Neural progenitor cell (in vitro differentiated cells): ENCODE data around the gene MEMO1.

Experiments
- EZH2 ChIP-seq: fragments of 200-600 bp; sonication (generic); IDR thresholded peaks from 2 replicates; pipeline ENCODE4 v1.6.1; 2017; ENCODE audit warnings: antibody characterized with exemption, mild to moderate bottlenecking, moderate library complexity
- TF ChIP-seq, protein P1 (sequence below): fragments of 200-600 bp; sonication (generic); IDR thresholded peaks from 2 replicates; pipeline ENCODE4 v1.5.1; 2017; ENCODE audit warnings: antibody characterized with exemption, mild to moderate bottlenecking

GRCh38 chr2:31983762-31984467 is 26.9 kb downstream of the MEMO1 start:
- TF ChIP-seq, protein P1, sequence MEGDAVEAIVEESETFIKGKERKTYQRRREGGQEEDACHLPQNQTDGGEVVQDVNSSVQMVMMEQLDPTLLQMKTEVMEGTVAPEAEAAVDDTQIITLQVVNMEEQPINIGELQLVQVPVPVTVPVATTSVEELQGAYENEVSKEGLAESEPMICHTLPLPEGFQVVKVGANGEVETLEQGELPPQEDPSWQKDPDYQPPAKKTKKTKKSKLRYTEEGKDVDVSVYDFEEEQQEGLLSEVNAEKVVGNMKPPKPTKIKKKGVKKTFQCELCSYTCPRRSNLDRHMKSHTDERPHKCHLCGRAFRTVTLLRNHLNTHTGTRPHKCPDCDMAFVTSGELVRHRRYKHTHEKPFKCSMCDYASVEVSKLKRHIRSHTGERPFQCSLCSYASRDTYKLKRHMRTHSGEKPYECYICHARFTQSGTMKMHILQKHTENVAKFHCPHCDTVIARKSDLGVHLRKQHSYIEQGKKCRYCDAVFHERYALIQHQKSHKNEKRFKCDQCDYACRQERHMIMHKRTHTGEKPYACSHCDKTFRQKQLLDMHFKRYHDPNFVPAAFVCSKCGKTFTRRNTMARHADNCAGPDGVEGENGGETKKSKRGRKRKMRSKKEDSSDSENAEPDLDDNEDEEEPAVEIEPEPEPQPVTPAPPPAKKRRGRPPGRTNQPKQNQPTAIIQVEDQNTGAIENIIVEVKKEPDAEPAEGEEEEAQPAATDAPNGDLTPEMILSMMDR = no peak
- TF ChIP-seq EZH2 = no peak
